HG02623 (cell line): ENCODE data around the gene IRF4.
A peak's percentile ranks its signal among the peaks of the same experiment; 100 is the strongest.
"Not testable (repeated sequence)": the region's sequence is repeated elsewhere in the genome, so short reads cannot be mapped to it uniquely, and the experiment has no call there.

Experiments used
- ATAC-seq: cut with Tn5 transposase; IDR thresholded peaks from one replicate; pipeline ENCODE4 v1.9.1; 2021; ENCODE audit warnings: moderate library complexity; ENCODE audit not compliant: unreplicated experiment

IRF4 gene

DNA sequence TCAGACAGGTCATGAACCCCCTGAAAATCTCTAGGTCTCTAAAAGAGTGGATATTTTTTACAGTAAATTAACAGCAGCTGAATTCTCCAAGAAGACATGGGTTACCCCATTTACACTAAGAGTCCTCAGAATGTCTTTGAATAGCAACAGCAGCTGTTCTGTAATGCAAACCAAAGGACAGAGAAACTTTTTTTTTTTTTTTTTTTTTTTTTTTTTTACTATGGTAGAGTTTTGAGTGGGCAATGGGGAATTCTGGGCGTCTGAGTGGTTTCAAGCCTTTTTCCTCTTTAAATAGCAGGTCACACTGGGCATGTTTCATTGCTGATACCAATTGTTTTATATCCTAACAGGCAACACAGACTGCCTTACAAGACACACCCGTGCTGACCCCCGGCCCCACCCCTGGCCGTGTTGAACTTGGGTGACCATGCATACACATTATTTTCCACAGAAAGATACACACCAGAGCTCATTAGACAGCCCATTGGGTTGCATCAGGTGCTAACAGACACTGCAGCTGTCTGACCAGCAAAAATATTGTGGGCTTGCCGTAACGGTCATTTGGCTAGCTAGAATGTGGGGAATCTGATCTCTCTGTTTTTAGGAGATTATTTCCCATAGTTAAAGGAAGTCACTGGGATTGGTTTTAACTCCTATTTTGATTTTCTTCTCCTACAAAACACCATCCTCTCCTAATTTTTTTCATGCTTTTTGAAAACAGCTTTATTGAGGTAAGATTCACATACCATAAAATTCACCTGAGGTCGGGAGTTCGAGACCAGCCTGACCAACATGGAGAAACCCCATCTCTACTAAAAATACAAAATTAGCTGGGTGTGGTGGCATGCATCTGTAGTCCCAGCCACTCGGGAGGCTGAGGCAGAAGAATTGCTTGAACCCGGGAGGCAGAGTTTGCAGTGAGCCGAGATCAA lies 26.7 kb upstream of the IRF4 start:
- peak; percentile 45 for ATAC-seq

DNA sequence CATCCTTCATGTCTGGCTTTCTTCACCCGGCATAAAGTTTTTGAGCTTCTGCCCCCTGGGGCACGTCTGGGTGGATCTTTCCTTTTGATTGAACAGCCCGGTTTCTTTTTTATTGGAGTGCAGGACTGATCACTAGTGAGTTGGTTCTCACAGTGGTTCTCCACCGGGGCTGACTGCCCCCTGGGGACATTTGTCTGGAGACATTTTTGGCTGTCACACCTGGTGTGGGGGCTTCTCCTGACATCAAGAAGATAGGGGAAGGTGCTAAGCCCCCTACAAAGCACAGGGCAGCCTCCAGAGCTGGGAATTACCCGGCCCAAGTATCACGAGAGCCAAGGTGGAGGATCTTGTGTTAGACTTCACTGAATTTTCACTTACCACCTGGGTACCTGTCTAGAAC lies 25.7 kb upstream of the IRF4 start:
- ATAC-seq: no peak

DNA sequence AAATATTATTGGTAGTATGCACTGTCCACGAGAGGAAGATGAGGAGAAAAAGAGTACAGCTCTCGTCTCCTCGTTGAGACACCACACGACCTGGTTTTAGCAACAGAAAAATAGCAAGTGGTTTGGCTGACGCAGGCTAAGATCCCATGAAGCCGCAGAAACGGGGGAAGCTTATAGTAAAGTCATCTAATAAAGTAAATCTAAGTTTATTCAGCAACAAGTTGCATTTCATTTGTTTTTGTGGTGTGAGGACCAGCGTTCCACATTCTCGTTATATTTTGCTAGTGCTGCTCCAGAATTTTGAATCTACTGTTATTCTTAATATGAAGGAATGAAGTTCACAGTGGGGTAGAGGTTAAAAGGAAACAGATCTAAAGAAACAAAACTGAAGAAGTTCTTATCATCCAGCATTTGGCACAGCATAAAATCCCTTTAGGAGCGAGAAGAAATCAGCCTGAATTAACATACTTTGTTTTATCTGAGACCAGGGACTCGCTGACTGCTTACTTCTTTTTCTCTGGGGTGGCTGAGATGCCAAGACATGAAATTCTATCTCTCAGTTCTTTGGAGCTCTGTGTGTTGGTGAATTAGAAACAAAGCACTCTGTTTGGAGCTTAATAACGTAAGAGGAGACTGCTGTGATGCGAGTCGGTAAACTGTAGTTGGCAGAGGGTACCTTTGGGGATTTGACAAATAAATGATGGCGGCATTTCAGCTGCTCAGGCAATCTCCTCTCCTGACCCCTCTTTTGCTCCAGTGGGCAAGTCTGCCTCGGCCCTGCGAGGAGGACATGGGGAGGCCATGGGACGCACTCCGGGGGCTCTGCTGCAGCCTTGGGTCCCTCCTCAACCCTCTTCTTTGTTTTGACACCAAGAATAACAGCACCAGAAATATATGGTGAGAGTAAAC lies 24.9 kb upstream of the IRF4 start:
- no peak for ATAC-seq

DNA sequence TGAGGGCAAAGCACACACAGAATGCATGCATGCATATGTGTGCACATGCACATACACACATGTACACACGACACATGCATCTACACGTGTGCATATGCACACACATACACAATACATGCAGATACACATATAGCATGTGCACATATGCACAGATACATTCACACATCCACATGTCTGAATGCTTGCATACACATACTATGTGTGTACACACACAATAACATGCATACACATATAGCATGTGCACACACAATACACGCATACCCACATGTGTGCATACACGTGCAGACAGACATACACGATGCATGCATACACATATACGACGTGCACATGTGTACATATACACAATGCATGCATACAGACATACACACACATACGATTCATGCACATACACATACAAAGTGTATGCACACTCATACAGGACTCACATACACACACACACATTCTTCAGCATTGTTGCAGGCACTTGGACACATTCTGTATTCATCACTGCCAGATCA lies 24.2 kb upstream of the IRF4 start:
- no peak for ATAC-seq

DNA sequence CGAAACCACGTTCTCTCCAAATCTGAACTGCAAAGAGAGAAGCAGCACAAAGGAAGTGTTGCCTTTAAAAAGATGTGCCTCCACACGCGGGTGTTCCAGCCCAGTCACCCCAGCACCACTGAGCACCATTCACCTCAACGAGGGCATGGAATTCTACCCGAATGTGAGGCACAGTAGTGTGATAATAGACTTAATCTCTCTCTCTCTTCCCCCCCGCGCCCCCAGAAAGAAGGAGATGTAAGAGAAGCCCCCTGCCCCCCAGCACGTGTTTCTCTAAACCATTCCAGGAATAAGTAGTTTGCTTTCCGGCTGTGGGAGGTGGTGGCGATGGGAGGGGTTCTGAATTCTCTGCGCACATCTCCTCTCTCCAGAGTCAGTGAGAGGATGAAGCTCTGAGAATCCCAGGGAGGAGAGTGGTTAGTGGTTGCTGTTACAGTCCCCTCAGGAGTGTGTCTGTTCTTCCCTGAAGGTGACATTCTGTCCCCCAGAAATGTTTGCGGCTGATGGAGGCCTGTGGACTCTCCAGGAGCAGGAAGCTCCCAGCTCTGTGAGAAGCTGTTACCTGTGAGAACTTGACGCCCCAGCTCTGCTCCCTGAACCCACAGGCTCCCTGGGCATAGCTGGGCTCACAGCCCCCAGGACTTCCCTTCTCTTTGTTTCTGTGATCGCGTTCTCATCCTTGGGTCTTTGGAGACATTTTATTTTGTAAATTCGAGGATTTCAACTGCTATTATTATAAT lies 23.5 kb upstream of the IRF4 start:
- ATAC-seq: no peak

DNA sequence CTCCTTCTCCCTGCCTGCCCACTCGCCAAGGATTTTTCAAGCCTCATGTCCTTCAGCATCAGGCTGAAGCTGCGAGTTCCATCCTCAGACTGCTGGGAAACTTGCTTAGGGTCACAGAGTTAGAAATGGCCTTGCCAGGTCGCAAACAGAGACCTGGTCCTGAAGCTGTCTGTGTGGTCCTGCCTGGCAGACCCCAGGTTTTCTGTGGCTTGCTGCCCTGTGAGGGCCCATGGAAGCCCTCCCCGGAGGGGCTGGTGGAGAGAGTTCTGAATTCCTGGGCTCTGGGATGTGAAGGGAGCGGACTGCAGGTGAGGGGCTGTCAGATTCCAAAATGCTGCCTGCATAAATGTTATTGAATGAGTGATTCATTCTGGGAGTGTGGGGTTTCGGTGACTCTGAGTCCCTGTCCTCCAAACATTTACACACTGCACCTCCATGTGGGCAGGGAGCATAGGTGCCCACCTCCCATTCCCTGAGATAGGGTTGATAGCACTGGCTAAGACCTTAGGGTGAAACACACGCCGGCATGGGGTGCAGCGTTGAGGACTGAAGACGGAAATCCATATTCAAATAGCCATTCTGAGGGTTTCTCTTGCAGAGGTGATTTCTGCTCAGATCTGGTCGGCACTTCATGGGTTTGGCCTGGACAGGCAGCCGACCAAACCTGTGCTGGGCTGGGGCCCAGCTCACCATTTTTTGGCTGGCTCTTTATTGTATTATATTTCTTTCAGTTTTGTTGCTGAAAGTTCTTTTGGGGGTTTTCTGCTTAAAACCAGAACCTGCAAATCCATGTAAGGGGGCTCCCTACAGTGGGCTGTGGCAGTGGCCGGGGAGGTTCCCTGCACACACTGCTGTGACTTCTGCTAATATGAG lies 21.8 kb upstream of the IRF4 start:
- no peak for ATAC-seq

DNA sequence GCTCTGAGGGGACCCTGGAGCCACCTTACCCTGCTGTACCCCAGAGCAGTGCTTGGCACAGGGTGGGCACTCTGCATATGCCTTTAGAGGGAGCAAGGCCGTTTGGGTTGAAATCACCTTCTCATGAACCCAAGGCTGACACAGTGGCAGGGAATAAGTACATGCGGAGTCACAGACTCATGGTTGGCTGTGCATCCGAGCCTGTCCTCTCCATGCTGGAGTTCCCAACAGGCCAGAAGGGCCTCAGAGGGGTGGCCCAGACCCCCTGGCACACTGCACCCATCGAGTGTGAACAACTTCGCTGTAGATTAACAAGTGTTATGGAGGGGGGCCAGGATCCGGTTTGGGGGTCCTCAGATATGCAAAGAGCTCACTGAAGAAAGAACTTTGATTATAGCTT lies 21.0 kb upstream of the IRF4 start:
- no peak for ATAC-seq

DNA sequence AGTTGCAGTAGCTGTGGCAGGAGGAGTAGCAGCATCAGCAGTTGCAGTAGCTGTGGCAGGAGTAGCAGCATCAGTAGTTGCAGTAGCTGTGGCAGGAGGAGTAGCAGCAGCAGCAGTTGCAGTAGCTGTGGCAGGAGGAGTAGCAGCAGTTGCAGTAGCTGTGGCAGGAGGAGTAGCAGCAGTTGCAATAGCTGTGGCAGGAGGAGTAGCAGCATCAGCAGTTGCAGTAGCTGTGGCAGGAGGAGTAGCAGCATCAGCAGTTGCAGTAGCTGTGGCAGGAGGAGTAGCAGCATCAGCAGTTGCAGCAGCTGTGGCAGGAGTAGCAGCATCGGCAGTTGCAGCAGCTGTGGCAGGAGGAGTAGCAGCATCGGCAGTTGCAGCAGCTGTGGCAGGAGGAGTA lies 19.7 kb upstream of the IRF4 start:
- not testable (repeated sequence) for ATAC-seq

DNA sequence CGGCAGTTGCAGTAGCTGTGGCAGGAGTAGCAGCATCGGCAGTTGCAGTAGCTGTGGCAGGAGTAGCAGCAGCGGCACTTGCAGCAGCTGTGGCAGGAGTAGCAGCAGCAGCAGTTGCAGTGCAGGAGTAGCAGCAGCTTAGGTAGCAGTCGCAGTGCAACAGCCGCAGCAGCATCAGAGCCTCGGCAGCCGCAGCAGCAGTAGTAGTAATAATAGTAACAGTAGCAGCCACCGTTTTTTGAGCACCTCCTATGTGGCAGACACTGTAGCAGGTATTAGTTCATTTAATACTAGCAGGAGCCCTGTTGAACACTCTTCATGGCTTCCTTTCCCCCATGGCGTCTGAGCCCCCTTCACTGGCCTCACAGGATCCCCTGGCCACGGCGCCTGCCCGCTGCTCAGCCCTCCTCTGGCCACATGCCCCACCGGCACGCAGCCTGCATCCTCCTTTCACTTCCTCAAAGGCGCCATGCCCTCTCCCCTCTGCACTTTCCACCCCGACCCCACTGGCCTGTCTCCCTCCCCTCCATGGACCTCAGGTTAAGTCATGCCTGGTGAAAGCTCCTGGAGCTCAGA lies 19.1 kb upstream of the IRF4 start:
- peak; percentile 51 for ATAC-seq

DNA sequence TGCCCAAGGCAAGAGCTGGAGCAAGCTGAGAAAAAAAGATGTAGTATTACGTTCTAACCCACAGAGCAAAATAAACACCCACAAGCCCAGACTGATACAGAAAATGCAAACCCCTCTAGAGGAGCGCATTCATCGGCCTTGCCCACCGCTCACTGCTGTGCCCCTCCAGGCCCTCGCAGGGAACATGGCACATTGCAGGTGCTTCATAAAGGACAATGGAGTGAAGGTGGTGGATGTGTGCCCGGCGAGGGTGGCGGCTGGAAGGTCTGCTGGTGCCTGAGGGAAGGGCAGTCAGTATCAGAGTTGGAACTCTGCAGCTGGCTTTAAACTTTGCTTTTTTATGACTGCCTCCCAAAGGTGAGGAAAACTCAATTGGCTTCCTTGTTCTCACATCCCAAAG lies 18.5 kb upstream of the IRF4 start:
- no peak for ATAC-seq

DNA sequence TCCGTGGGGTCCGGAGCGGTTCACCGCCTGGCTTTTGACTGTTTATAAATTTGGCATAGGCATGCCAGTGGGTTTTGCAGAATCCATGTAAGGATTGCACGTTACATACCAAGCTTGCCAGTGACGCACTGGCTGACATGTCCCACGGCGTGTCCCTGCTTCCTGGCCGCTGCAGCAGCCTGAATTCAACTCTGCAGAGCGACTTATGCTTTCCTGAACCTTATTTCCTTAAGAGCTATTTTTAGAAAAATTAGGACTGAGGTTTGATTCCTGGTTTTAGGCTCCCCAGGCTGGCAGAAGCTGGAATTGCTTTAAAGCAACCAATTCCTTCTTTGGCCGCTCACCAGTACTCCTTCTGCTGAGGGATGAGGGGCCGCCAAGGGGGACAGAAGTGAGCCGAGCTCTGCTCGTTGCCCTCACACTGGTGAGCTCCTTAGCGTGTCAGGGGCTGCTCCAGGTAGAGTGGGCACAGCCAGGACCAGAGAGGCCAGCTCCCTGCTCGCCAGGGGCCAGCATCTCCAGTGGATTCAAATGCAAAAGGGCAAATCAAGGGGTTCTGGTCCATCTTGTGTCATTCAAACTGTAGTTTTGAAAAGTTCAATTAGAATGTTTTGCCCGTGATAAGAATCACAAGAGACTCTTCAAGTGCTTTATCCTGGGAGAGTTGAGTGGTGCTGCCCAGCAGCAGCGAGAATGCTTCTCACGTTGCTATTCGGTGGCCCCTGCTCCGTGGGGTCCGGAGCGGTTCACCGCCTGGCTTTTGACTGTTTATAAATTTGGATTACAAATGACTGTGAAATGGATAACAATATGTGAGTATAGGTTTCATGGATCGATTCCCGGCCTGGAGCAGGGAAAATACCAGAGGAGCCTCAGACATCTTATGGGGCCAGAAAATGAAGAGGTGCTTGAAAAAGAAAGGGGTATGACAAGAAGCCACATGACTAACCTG lies 17.5 kb upstream of the IRF4 start:
- no peak for ATAC-seq

DNA sequence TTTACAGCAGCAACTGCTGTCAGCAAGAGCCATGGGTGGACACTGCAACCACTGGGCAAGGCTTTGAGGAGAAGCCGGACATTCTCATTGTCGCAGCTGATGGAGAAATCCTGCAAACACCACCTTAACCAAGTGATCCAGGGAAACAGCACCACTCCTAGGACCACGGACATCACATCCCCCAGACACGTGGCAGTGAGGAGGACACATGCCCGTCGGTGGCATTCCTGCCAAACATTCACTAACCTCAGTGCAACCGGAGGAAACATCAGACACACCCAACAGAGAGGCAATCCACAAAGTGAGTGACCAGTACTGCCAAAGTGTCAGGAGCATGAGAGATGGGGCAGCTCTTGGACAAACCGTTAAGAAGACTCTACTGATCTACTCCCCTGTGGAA lies 16.6 kb upstream of the IRF4 start:
- ATAC-seq: no peak

DNA sequence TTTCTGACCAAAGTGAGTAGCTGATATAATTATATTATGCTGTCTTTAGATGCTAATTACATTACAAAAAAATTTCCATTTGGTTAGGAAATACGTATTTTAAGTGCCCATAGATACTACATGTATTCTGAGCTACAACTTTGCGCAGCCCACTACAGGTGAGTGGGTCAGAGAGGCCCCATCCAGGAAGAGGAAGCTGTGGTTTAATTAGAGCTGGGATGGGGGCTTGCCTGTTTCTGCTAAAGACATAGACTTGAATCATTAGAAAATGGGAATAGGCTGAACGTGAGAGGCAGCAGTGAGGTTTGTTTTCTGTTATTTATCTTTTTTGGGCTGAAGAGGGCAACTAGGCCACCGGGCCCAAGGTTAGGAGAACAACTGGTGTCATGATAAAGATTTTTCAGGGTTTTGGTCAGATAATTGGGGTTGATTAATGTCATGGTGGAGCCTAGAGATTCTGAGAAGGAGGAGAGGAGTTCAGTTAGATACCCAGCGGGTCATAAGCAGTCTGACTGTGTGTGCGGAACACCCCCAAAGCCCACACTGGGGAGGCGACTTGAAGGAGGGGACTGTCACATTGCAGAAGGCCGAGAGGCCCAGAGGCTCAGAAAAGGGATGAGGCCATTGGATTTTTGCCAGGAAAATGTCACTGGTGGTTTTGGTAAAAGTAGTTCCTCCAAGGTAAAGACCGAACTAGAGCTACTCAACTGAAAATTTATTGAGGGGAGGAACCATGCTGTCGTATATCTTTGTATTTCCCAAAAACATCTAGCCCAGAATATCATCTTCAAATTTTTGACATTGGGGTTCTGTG lies 14.5 kb upstream of the IRF4 start:
- ATAC-seq: no peak

DNA sequence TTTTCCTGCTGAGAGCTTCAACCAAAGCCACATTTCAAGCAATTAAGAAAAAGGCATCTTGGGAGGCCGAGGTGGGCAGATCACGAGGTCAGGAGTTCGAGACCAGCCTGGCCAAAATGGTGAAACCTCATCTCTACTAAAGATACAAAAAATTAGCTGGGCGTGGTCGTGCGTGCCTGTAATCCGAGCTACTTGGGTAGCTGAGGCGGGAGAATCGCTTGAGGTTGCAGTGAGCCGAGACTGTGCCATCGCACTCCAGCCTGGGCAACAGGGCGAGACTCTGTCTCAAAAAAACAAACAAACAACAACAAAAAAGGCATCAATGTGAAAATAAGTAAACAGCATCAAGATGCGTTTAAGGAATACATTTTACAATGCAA lies 13.9 kb upstream of the IRF4 start:
- ATAC-seq: not testable (repeated sequence)

DNA sequence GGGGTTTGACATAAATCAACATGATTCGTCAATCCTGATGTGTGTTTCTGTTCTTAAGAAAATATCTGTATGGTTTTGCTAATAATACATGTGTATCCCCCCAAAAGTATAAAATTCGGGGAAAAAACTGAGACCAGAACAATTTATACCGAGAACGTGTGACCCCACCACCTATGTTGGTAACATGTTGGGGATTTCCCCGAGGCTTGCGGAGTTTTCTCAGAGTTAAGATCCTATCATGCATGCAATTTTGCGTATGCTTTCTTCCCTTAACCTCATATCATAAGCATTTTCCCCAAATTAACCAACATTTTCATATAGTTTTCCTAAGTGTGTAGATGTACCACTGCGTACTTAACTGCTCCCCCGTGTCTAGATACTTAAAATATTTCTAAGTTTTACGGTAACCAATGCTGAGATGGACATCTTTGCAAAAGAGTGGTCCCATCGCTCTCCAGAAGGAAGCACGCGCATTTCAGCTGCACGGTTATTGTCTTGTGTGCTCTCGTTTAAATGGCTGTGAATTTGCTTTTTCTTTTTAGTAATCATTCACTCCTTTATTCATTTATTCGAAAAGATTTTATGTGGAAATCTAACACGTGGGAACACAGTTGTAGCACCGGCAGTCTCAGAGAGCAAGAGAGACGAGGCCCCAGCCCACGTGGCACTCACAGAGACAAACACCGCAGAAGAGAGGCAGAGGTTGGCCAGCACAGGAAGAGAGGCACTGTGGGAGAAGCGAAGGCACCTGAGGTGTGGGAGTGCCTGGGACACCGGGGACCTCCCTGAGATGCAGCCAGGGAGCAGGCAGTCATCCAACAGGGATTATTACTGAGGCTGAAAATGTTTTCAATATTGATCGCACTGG lies 13.2 kb upstream of the IRF4 start:
- ATAC-seq: no peak

DNA sequence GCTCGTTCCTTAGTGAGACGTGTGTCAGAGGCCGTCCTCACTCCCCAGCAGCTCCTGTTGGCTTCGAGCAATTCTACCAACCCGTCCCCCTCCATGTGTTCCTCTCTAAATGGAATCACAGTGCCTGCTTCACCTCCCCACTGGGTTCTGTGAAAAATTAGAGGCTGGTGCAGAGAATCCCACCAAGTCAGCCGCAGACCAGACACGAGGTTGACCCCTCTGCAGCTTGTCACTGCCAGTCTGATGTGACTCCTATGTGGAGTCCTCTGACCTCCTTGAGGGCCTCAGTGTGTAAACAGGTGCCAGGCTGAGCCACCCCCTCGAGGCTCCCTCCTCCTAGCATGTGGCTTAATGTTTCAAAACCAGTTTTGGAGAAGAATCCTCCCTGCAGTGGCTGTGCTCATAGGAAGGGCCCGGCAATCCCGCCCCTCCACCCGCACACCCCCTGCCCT lies 12.6 kb upstream of the IRF4 start:
- ATAC-seq: no peak
